T follicular helper cell (primary cell): ENCODE results near the gene ZFY.

Experiments
- DNase-seq: peaks from one replicate; pipeline ENCODE4 v3.0.0-alpha.2; 2020; ENCODE audit warnings: low read depth
- total RNA-seq, 2 experiments: gene quantifications; one replicate each; lab custom pipeline; 2026; lab: John Stamatoyannopoulos, UW

Gene ZFY
- 0 reads per million in 2 experiments for total RNA-seq

DNA sequence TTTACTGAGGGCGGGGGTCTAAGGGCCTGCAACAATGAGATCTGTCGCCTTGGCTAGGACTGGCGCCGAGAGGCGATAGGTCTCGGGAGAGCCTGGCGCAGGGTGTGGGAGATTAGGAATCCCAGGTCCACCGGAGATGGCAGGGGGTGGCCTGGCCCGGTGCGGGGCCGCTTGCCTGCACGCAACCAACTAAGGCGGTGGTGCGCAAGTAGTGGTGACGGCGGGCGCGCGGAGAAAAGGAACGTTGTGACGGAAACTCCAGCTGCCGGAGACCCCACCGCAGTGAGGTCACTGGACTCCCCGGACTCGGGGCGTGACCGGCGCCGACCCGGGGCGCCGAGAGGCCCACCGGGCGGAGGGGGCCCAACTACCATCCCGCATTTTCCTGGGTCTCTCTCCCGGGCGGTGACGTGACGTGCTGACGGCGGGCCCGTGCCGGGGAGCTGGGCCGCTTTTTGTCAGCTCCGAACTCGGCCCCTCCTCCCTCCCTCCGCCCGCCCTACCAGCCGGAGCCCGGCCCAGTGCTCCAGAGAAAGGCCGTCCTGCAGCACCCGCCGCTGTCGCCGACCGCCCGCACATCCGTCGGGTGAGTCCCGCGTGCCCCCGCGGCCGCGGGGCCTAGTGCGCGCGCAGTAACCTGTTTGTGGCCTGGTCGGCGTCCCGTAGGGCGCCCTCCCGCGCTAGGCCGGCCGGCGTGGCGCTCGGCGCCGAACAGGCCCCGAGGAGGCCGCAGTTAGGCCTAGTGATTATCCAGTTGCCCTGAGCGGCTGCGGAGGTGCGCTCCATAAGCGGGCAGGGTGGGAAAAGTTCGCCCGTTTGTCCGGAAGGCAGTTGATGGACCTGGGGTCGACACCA is at the start of gene ZFY:
TSS of gene ZFY (plus strand) at position 521 of the 855 bp plus-strand sequence. CDS start 18,556 bp downstream, outside the sequence.
- no peak for DNase-seq

DNA sequence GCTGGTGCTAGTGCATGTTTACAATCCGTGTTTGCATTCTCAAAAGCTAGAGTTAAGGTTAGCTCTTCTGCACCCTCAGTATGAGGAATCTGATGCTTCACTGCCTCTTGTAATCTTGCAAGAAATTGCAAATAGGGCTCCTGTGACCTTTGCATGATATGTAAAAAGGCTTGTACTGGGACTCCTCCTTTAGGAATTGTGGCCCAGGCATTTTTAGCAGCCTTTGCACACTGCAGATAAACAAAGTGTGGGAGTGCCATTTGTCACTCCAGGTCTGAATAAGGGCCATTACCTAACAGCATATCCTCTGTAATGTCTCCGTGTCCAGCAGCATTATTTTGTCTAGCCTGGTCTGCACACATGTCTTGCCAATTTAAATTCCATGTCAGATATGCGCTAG is 49.3 kb upstream of the ZFY start:
- DNase-seq, result no peak

DNA sequence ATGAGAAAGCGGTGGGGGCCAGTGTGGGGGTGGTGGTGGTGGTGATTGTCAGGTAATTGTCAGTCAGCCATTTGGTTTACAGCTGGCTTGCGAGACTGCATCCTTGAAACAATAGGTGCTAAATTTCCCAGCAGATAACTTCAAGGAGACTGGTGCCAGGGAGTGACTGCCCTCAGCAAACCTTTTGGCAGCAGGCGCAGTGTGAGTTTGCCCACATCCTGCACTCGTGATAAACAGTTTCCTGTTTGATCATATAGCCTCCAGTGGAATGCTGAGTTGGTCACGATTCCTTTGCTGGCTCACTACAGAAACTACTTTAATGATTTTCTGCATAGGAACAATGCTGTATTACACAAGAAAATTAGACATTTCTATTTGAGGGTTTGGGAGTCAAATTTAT is 47.8 kb upstream of the ZFY start:
- DNase-seq, result no peak

DNA sequence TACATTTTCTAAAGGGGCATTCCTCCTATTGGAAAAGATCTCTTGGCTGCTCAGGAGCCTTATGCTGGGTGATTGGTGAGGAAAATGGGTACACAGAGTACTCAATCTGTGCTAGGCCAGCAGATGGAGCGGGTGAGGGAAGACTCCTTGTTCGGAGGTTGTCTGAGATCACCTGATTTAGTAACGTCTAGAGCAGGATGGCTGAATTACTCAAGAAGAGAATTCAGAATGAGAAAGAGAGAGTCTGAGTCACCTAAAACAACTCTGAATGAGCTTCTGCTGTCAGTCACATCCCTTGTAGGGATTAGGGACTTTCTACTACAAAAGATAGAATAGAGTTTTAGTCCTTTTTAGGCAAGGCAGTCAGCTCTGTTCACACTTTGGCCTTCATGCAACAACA is 47.2 kb upstream of the ZFY start:
- no peak for DNase-seq

DNA sequence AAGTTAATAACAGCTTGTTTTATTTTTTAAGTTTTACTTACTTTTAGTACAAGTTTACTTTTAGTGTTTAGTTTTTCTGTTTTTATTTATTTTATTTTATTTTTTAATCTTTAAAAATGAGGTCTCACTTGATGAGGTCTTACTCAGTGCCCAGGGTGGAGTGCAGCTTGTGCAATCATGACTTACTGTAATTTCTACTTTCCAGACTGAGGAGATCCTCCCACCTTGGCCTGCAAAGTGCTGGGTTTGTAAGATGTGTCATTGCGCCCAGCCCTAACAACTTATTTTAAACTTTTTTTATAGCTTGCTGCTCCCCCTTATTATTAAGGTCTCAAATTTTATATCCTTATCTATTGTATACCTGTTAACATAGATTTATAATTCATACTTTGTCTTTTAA is 41.7 kb upstream of the ZFY start:
- no peak for DNase-seq

DNA sequence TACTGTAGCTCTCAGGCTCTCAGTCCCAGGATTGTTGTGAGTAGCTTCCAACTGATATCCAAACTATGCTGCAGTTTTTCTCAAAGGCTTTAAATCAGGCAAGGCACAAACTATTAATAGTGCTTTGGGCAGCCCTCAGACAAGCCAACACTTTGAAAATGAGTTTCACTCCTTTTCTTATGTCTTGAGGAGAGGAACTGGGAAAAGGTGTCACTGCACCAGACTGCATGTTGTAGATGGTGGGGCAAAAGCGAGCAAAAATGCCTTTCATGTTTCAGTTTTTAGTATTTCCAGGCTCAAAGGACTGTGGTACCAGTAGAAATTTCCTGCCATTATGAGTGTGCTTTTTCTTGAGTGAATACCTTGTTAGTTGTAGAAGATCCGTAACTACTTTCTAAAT is 39.1 kb upstream of the ZFY start:
- no peak for DNase-seq

DNA sequence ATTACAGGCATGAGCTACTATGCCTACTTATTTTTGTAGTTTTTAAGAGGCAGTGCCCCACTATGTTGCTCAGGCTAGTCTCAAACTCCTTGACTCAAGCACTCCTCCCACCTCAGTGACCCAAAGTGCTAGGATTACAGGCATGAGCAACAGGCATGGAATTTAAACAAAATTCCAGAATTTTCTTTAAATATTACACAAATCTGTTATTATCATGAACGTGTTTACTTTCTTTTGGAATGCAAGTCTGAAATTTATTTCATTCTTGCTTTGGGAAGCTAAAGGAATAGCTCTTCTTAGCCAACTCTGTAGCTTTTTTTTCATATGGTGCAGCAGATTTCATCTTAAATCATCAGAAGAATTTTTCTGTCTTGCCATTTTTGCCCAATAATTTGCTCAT is 27.8 kb upstream of the ZFY start:
- no peak for DNase-seq

DNA sequence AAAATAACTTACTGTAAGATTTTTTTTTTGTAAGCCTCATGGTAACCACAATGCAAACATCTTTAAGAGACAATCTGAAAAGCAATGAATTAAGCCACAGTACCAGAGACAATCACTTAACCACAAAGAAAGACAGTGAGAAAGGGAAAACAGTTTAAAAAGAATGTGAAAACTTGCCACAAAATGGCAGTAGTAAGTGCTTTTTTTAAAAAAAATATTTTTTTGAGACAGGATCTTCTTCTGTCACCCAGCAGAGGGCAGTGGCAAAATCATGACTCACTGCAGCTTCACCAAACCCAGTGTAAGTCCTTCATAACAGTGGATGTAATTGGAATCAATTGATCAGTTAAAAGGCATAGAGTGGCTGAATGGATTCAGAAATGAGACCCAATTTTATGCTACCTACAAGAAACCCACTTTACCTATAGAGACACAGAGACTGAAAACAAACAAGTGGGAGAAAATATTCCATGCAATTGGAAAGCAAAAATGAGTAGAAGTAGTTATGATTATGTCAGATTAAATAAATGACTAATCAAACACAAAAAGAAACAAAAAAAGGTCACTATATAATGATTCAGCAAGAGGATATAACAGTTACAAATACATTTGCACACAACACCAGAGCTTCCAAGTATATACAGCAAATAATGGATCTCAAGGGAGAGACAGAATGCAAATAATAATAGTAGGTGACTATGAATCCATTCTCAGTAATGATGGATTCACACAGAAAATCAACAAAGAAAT is 21.9 kb upstream of the ZFY start:
- no peak for DNase-seq

DNA sequence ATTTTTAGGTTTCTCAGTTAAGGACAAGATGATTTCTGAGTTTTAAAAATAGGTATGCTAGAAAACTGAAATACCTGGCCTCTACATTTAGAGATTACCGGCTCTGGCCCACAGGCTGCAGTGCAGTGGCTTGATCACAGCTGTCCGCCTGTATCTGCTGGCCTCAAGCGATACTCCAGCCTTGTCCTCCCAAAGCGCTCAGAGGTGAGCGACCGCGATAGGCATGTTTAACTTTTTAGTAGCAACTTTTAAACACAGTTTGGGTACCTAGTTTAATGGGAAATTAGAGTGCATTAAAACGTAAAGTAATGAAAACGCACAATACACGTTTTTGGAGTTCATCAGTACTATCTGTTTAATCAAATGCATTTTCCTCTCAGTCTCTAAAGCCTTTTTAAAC is 1.1 kb upstream of the ZFY start:
- DNase-seq, result no peak

DNA sequence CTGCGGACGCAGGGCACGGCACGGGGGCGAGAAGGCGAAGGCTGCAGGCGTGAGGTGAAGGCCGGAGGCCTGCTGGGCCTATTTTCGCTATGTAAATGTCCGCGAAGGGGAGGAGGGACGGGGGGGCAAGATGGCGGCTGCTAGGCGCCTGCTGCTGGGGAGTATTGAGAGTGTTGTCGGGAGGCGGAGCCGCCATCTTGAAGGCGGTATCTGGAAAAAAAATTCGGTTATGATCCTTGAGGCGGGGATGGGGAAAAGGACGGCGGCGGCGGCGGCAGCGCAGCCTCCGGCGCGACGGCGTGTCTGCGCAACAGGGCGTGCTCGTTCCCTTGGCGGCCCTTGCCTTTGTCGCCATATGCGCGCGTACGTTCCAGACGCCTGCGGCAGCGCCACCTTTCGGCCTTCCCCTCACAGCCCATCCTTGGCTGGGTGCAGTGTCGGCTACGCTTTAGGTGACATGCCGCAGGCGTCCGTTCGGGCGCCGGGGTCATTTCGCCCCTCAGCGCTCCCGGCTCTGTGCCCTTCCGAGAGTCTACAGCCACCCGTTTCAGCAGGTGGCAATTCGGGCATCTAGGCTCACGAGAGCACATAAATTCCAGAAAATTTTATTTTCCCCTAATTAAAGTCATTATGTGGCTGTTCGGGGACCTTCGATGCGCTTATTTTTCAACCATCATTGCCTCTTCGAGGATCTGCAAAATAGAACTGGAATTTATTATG is 695 bp downstream of the ZFY start:
- DNase-seq, result no peak

DNA sequence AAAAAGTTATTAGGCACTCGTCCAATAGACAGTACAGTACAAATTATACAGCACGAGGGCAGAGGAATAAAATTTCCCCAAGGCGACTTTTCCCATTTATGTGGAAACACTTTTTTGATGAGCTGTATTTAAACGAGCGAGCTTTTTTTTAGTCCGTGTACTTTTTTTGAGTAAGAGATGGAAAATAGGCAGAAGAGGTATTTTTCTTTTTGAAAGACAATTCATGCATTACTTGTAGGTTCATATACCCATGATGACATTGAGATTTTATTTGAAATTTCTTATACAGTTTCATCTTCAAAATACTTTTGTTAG is 1.2 kb downstream of the ZFY start:
- no peak for DNase-seq

DNA sequence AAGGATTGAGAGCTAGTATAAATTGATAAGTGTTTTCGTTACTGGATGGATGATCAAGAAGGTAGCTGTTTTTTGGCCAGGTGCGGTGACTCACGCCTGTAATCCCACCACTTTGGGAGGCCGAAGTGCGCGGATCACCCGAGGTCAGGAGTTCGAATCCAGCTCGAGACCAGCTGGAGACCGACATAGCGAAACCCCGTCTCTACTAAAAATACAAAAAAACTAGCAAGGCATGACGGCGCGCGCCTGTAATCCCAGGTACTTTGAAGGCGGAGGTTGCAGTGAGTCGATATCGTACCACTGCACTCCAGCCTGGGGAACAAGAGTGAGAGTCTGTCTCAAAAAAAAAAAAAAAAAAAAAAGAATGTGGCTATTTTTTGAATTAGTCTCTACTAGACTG is 2.0 kb downstream of the ZFY start:
- DNase-seq, result no peak

DNA sequence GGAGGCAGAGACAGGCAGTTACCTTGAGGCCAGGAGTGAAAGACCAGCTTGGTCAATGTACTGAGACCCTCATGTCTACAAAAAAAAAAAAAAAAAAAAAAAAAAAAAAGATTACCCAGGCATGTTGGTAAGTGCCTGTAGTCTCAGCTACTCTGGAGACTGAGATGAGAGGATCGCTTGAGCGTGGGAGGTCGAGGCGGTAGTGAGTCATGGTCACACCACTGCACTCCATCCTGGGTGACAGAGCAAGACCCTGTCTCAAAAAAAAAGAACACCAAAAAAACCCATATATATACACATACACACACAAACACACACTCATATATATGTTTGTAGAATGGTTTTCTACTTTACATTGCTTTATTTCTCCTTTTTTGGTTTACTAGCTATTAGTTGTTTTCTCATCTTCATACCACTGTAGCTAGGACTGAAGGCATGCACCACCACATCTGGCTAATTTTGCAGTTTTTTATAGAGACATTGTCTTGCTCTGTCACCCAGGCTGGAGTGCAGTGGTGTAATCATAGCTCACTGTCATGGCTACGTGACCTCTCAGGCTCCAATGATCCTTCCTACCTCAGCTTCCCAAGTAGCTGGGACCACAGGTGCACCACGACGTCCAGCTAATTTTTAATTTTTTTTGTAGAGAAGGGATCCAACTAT is 14.5 kb downstream of the ZFY start:
- DNase-seq, result no peak

DNA sequence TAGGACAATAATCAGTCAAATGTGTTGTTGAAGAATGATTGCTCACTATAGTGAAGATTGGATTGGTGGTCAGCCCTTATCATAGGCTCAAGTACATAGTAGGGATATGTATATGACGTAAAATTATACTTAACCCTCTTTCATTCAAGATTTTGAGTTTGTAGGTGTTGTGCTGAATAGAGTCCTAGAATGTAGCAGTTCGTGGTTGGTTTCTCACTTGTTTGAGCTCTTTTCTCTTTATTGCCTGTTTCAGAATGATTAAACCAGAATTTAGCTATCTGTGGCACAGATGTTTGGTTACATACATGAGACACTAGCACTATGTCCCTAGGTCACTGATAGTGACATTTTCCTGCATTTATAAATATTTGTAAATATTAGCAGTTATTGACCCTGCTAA is 15.5 kb downstream of the ZFY start:
- DNase-seq, result no peak

DNA sequence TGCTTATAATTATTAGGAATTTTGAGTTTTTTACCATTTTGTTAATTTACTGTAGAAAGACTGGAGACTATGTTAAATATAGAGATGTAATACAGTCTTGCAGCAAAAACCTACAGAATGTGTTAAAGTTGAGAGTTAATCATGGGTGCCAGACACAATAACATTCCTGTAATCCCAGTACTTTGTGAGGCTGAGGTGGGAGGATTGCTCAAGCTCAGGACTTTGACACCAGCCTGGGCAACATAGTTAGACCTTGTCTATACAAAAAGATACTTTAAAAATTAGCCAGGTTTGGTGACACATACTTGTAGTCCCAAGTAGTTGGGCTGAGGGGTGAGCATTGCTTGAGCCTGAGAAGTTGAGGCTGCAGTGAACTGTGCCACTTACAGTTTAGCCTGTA is 17.7 kb downstream of the ZFY start:
- no peak for DNase-seq

DNA sequence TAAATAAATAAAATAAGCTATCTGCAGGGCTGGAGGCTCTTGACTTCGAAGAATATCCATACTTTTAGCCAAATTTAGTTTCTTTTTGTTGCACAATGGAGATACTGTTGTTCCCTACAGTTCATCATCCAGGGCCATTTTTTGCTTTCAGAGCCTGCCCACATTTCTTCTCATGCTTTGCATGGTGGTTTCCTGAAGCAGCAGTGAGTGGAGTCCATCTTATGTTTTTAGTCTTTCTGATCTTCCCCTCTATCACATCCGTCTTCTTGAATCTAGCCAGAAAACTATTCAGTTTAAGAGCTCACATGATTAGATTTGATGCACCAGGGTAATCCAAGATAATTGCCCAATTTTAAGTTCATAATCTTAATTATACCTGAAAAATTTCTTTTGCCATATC is 19.6 kb downstream of the ZFY start:
- no peak for DNase-seq

DNA sequence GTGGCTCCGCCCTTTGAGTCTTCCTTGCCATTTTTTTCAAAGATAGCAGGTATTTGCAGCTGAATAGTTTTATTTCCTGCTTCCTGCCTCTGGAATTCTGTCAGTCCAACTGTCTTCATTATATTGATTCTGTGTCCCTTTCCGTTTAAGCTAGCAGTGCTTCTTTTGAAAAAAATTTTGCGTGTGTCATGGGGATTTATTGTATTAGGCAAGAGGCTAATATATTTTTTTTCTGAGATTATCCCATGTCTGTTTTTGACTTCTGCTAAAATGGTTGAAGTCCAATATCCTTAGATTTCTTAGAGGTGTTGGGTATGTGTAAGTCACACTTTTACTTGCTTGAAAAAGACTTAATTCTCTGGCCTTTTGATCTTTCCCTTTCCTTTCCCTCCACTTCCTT is 20.4 kb downstream of the ZFY start:
- no peak for DNase-seq

DNA sequence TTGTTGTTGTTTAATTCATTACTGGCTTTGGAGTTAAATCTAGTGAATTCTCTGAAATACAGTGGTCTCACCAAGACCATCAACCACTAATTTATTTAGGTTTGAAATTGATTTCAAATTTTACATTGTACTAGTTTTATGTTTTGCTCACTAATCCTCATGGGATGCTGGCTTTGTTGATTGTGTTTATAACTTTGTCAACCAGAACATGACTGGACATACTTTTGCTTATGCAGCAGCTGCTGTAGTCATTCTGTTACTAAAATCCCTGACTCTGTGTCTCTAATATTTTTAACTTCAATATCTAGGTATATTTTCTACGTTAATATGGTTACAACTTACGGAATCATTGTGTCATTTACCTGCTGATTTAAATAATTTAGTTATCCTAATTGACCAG is 26.9 kb downstream of the ZFY start:
- DNase-seq, result no peak

DNA sequence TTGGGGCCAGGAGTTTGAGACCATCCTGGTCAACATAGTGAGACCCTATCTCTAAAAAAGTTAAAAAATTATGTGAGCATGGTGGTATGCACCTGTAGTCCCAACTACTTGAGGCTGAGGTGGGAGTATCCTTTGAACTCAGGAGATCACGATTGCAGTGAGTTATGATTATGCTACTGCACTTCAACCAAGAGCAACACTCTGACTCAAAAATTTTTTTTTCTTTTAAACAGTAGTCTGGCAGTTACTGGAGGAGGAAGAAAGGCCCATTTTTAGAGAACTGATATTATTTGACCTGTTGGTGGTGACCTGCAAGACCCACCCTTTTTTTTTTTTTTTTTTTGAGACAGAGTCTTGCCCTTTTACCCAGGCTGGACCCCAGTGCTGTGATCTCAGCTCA is 29.6 kb downstream of the ZFY start:
- DNase-seq, result no peak

DNA sequence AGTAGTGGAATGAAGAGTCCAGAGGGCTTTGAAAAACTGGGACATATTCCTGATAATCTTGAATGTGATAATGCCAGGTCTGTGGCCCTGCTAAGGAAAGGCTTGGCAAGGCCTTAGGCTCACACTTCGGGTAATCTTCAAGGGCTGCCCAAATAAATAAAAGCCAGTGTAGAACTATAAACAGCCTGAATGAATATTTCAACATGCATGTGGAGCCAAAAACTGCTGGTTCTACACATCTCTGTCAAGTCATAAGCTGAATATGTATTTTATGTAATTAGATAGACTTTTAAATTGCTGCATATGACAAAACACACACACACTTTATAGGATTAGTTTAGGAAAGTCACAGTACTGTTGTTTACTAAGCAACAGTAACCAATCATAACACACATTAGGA is 30.4 kb downstream of the ZFY start:
- no peak for DNase-seq

DNA sequence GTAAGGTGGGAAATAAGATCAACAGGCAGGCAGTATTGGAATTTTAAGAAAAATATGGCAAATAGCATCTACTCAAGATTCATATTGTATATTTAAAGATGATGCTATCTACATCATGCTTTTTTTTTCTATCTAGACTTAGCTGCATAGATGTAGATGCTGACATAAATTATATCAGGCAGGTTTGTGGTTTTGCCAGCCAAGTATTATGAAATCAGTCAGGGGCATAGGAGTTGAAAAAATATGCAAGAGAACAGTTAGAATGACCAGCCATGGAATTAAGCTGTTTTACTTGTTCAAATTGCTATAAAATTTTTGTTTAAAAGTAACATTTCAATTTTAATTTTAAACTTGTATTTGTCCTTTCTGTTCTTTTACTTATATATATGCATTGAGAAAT is 34.4 kb downstream of the ZFY start:
- no peak for DNase-seq

DNA sequence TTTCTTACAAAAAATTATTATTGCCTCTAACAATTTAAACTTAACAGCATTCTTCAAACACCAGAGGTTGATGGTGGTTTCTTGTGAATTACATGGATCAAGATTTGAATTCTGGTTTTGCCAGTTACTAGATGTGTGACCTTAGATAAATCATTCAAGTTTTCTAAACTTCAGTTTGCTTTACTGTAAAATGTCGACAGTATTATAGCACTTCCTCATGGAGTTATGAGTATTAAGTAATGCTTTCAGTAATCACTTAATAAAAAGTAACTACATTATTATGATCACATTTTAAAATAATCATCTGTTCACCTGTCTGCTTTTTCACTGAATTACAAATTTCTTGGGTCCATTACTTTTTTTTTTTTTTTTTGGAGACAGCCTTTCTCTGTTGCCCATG is 37.5 kb downstream of the ZFY start:
- DNase-seq, result no peak
